Lung (tissue), 12 donors: ENCODE measurements around the gene PTBP1. TPM values are rescaled to one million over a fixed set of nuclear protein-coding genes. Genes with fewer than 3 reads are reported as not detected.

Experiments used
- ATAC-seq: fragments of 200-7000 bp; cut with Tn5 transposase; one replicate; pipeline ENCODE4 v1.9.1; 2020; ENCODE audit warnings: moderate number of reproducible peaks; ENCODE audit not compliant: insufficient read depth, low FRiP score
- DNase-seq, 3 donors: peaks; one replicate each; pipeline ENCODE4 v3.0.0-alpha.2; 2013 to 2017
- H3K27ac ChIP-seq, 2 donors: one replicate each; pipeline ENCODE4 v1.5.1; 2013; ENCODE audit warnings: mild to moderate bottlenecking in 2 of 2, moderate library complexity in 2 of 2, control low read depth in 1 of 2, inconsistent platforms in 1 of 2, low read depth in 1 of 2, low read length in 1 of 2
- H3K27me3 ChIP-seq, 3 donors: one replicate each; pipeline ENCODE4 v1.5.1; 2013; ENCODE audit warnings: low read length in 2 of 3; ENCODE audit not compliant: control insufficient read depth in 3 of 3, insufficient read depth in 3 of 3
- H3K36me3 ChIP-seq, 4 donors: one replicate each; pipeline ENCODE4 v1.5.1; 2013; ENCODE audit warnings: low read length in 4 of 4, mild to moderate bottlenecking in 1 of 4, moderate library complexity in 1 of 4; ENCODE audit not compliant: control insufficient read depth in 4 of 4, insufficient read depth in 4 of 4
- H3K4me1 ChIP-seq, 5 donors: one replicate each; pipeline ENCODE4 v1.5.1; 2013; ENCODE audit warnings: low read length in 5 of 5, mild to moderate bottlenecking in 2 of 5, moderate library complexity in 1 of 5; ENCODE audit not compliant: control insufficient read depth in 5 of 5, insufficient read depth in 5 of 5
- H3K4me3 ChIP-seq: one replicate; pipeline ENCODE4 v1.5.1; 2013; ENCODE audit warnings: mild to moderate bottlenecking, control low read depth, moderate library complexity
- H3K9ac ChIP-seq, 2 donors: one replicate each; pipeline ENCODE4 v1.5.1; 2013; ENCODE audit warnings: low read length in 2 of 2, control low read depth in 1 of 2; ENCODE audit not compliant: insufficient read depth in 1 of 2
- H3K9me3 ChIP-seq, 4 donors: one replicate each; pipeline ENCODE4 v1.5.1; 2013; ENCODE audit warnings: low read length in 3 of 4, mild to moderate bottlenecking in 1 of 4, moderate library complexity in 1 of 4; ENCODE audit not compliant: control insufficient read depth in 4 of 4, insufficient read depth in 3 of 4
- CTCF ChIP-seq: IDR thresholded peaks from 2 replicates; pipeline ENCODE4 v1.5.1; 2012; ENCODE audit warnings: mild to moderate bottlenecking; ENCODE audit errors: control extremely low read depth, extremely low read depth
- WGBS, 2 donors: extraction: QIAGEN DNeasy Blood & Tissue Kit; methylation state at CpG; one replicate each; pipeline ENCODE4 v1.1.7; 2013; 5-methylcytosine and 5-hydroxymethylcytosine counted together
- polyA plus RNA-seq, 2 donors: library from polyadenylated mRNA; stranded (reverse); fragments of 200-250 nt; gene quantifications; one replicate each; pipeline ENCODE4 v1.2.1, GENCODE V29; 2013
- total RNA-seq, 2 donors: library from RNA; depleted of rRNA in 1 of 2; stranded (reverse); fragments of >200 nt in 1 of 2; gene quantifications; one replicate each; pipeline ENCODE4 v1.2.1, GENCODE V29; 2014 to 2021
- donor health status: control.
- donor health status: control.
- donor health status: Bipolar disorder and iron deficiency.
- donor health status: healthy.
- donor health status: DM: yes; HTN: yes; CAD: no.

The PTBP1 gene
- total and polyA plus RNA-seq, 4 donors = 112 to 321 (median 203) TPM

GRCh38 chr19:791567-792305 lies 5.5 kb upstream of the PTBP1 start:
- H3K4me1 ChIP-seq = peaks cover 0 to 21% (median 11%) of the 10 kb centered on the region in 5 donors
- H3K27ac ChIP-seq = peak overlapping the region; percentile 24 to 74
- H3K9ac ChIP-seq = no peak overlapping the region
- H3K27me3 ChIP-seq = no peaks in the 10 kb centered on the region
- H3K36me3 ChIP-seq = no peaks in the 10 kb centered on the region
- DNase-seq (no peak), ATAC-seq (no peak)
- H3K9me3 ChIP-seq = no peaks in the 10 kb centered on the region
- no peak overlapping the region for H3K4me3 ChIP-seq
- no peak for TF ChIP-seq CTCF
- WGBS, 2 donors = 50 to 56% methylated on average over 8 of the region's 8 CpGs

GRCh38 chr19:792306-792885 lies 4.9 kb upstream of the PTBP1 start:
- ATAC-seq (no peak), DNase-seq (no peak)
- no peaks in the 10 kb centered on the region for H3K36me3 ChIP-seq
- 70 to 77% methylated on average over 16 of the region's 16 CpGs for WGBS, 2 donors
- TF ChIP-seq CTCF = no peak
- H3K9ac ChIP-seq = no peak overlapping the region
- peak overlapping the region; percentile 24 to 68 for H3K27ac ChIP-seq
- no peaks in the 10 kb centered on the region for H3K9me3 ChIP-seq
- H3K27me3 ChIP-seq = no peaks in the 10 kb centered on the region
- H3K4me1 ChIP-seq = peaks cover 0 to 21% (median 11%) of the 10 kb centered on the region in 5 donors
- no peak overlapping the region for H3K4me3 ChIP-seq

GRCh38 chr19:793806-794205 lies 3.4 kb upstream of the PTBP1 start:
- no peak for ATAC-seq
- Histone ChIP-seq H3K4me3 (no peak overlapping the region), H3K9ac (no peak overlapping the region), H3K9me3 (no peaks in the 10 kb centered on the region), H3K4me1 (peaks cover 0 to 21% (median 9%) of the 10 kb centered on the region in 5 donors), H3K27ac (no peak overlapping the region), H3K36me3 (peaks cover 0 to 5% (median 0%) of the 10 kb centered on the region in 4 donors), H3K27me3 (no peaks in the 10 kb centered on the region)
- no peak for DNase-seq
- 94 to 96% methylated on average over 12 of the region's 12 CpGs for WGBS, 2 donors
- TF ChIP-seq CTCF = no peak
